HEK293T (cell line): ENCODE results near the gene SLC12A7.

Source experiments
- CTCF ChIA-PET: fragments of 350-600 bp; formaldehyde crosslinking; extraction: SDS; loops from one replicate; lab custom pipeline; 2021; ENCODE audit warnings: antibody characterized with exemption, inconsistent platforms; lab: Yijun Ruan, JAX
- POLR2A ChIA-PET: fragments of 350-600 bp; formaldehyde crosslinking; extraction: SDS; loops from one replicate; lab custom pipeline; 2020; ENCODE audit warnings: antibody characterized with exemption, inconsistent platforms; lab: Yijun Ruan, JAX
- DNase-seq: peaks from one replicate; pipeline ENCODE4 v3.0.0; 2012; ENCODE audit warnings: mixed read lengths; ENCODE audit errors: extremely low spot score
- ARNT ChIP-seq: fragments of 450-650 bp; IDR thresholded peaks from 2 replicates; pipeline ENCODE4 v1.6.1; 2017; ENCODE audit warnings: mild to moderate bottlenecking
- BHLHE40 ChIP-seq: fragments of 450-650 bp; IDR thresholded peaks from 2 replicates; pipeline ENCODE4 v1.6.1; 2016; ENCODE audit warnings: mild to moderate bottlenecking, moderate library complexity, borderline replicate concordance
- CTBP1 ChIP-seq: fragments of 450-650 bp; IDR thresholded peaks from 2 replicates; pipeline ENCODE4 v1.6.1; 2016; ENCODE audit warnings: borderline replicate concordance
- ELF4 ChIP-seq: fragments of 450-650 bp; IDR thresholded peaks from 2 replicates; pipeline ENCODE4 v1.6.1; 2017; ENCODE audit warnings: antibody characterized with exemption
- FOXA1 ChIP-seq: fragments of 450-650 bp; IDR thresholded peaks from 2 replicates; pipeline ENCODE4 v1.6.1; 2016; ENCODE audit warnings: mild to moderate bottlenecking
- FOXK2 ChIP-seq: fragments of 450-650 bp; IDR thresholded peaks from 2 replicates; pipeline ENCODE4 v1.6.1; 2016; ENCODE audit warnings: mild to moderate bottlenecking
- FOXM1 ChIP-seq: fragments of 450-650 bp; IDR thresholded peaks from 2 replicates; pipeline ENCODE4 v1.6.1; 2017; ENCODE audit warnings: mild to moderate bottlenecking, borderline replicate concordance
- HDGF ChIP-seq: fragments of 450-650 bp; IDR thresholded peaks from 2 replicates; pipeline ENCODE4 v1.6.1; 2017; ENCODE audit warnings: antibody characterized with exemption, borderline replicate concordance
- L3MBTL2 ChIP-seq: fragments of 450-650 bp; conservative IDR thresholded peaks from 2 replicates; pipeline ENCODE4 v1.6.1; 2016; ENCODE audit warnings: mild to moderate bottlenecking
- LEF1 ChIP-seq: fragments of 450-650 bp; IDR thresholded peaks from 2 replicates; pipeline ENCODE4 v1.6.1; 2017; ENCODE audit warnings: mild to moderate bottlenecking, borderline replicate concordance
- NFRKB ChIP-seq: fragments of 450-650 bp; IDR thresholded peaks from 2 replicates; pipeline ENCODE4 v1.6.1; 2016; ENCODE audit warnings: mild to moderate bottlenecking, moderate library complexity
- SP1 ChIP-seq: fragments of 450-650 bp; IDR thresholded peaks from 2 replicates; pipeline ENCODE4 v1.6.1; 2017
- SUZ12 ChIP-seq: fragments of 450-650 bp; IDR thresholded peaks from 2 replicates; pipeline ENCODE4 v1.6.1; 2016; ENCODE audit warnings: mild to moderate bottlenecking
- TARDBP ChIP-seq: fragments of 450-650 bp; IDR thresholded peaks from 2 replicates; pipeline ENCODE4 v1.6.1; 2016
- ZNF384 ChIP-seq: fragments of 450-650 bp; IDR thresholded peaks from 2 replicates; pipeline ENCODE4 v1.6.1; 2016
- TF ChIP-seq, protein P1 (sequence below): fragments of 450-650 bp; IDR thresholded peaks from 2 replicates; pipeline ENCODE4 v1.6.1; 2016

The SLC12A7 gene

DNA sequence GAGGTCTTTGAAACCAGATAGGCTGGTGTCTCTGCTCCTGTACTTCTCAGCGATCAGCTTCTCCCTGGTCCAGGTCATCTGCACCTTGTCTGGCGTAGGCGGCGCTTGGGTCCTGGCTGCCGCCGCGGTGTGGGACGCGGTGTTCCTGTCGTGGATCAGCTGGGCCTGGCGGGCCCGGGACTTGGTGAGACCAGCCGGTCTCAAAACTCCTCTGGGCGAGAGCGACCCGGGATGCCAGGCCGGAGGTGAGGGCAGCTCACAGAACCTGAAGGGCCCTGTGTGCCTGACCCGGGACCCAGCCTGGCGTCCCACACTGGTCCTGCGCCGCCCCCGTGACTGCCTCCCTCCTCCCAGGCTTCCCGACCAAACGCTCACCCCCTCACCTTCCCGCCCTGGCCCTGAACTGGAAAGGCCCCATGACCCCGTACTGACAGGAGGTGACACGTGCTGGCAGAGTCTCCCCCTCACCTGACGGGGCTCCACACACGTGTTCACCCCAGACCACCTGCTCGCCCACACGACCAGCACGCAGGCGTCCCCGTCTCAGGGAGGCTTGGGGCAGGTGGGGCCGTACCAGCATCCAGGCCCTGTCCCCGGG lies 54.3 kb downstream of the SLC12A7 start:
- ChIA-PET POLR2A (no interaction called here), CTCF (interaction anchor here (1.0 kb wide), 1 partner anchor 50 kb away, joined by 3 read pairs; no protein-coding TSS in a partner anchor)
- no peak for DNase-seq
- TF ChIP-seq BHLHE40, result no peak
- TF ChIP-seq FOXA1, result no peak
- no peak for TF ChIP-seq SP1
- no peak for TF ChIP-seq ARNT
- TF ChIP-seq ELF4, result no peak
- TF ChIP-seq L3MBTL2, result no peak
- no peak for TF ChIP-seq CTBP1
- TF ChIP-seq TARDBP, result no peak
- no peak for TF ChIP-seq FOXM1
- no peak for TF ChIP-seq NFRKB
- no peak for TF ChIP-seq FOXK2
- TF ChIP-seq LEF1, result no peak
- TF ChIP-seq, protein P1, sequence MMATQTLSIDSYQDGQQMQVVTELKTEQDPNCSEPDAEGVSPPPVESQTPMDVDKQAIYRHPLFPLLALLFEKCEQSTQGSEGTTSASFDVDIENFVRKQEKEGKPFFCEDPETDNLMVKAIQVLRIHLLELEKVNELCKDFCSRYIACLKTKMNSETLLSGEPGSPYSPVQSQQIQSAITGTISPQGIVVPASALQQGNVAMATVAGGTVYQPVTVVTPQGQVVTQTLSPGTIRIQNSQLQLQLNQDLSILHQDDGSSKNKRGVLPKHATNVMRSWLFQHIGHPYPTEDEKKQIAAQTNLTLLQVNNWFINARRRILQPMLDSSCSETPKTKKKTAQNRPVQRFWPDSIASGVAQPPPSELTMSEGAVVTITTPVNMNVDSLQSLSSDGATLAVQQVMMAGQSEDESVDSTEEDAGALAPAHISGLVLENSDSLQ, result no peak
- TF ChIP-seq HDGF, result no peak
- TF ChIP-seq ZNF384, result no peak
- no peak for TF ChIP-seq SUZ12

DNA sequence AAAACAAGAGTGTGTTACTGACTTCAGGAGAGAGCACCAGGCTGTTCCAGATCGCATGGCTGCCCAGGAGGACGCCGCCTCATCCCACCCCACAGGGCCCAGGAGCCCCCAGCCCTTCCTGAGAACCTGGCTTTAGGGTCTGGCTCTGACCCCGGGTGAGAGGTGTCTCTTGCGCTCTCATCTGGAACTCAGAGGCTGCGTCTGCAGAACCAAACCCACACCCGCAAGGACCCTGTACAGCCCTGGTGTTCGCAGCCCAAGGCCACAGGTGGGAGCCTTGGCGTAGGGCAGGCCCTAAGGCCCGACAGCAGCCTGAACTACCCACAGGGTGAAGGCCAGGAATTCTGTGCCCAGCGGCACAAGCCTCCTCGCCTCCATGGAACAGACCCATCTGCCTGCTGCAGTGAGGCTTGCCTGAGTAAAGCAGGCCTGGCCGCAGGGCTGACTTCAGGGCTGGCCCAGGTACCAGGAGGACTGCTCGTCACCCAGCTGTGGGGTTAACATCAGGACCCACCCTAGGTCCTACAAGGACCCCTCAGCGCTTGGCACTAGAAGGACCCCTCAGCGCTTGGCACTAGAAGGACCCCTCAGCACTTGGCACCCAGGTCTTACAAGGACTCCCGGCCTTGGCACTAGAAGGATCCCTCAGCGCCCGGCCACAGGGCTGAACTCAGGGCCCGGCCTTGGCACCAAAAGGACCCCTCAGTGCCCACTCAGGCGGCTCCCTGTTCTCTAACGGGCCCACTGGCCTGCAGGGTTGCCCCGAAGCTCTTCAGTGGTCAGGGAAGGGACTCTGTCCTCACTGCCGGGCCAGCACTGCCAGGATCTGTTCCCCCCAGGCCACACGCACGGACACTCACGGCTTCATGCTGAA lies 55.0 kb downstream of the SLC12A7 start:
- CTCF ChIA-PET, result no interaction called here
- no peak for TF ChIP-seq ZNF384
- no peak for TF ChIP-seq FOXM1
- TF ChIP-seq ELF4, result no peak
- no peak for TF ChIP-seq CTBP1
- TF ChIP-seq ARNT, result no peak
- TF ChIP-seq NFRKB, result no peak
- no peak for TF ChIP-seq SUZ12
- TF ChIP-seq HDGF, result no peak
- TF ChIP-seq FOXK2, result no peak
- TF ChIP-seq TARDBP, result no peak
- TF ChIP-seq LEF1, result no peak
- TF ChIP-seq FOXA1, result no peak
- no peak for TF ChIP-seq BHLHE40
- no peak for TF ChIP-seq SP1
- TF ChIP-seq, protein P1, result no peak
- TF ChIP-seq L3MBTL2, result no peak
- POLR2A ChIA-PET, result no interaction called here
- no peak for DNase-seq

DNA sequence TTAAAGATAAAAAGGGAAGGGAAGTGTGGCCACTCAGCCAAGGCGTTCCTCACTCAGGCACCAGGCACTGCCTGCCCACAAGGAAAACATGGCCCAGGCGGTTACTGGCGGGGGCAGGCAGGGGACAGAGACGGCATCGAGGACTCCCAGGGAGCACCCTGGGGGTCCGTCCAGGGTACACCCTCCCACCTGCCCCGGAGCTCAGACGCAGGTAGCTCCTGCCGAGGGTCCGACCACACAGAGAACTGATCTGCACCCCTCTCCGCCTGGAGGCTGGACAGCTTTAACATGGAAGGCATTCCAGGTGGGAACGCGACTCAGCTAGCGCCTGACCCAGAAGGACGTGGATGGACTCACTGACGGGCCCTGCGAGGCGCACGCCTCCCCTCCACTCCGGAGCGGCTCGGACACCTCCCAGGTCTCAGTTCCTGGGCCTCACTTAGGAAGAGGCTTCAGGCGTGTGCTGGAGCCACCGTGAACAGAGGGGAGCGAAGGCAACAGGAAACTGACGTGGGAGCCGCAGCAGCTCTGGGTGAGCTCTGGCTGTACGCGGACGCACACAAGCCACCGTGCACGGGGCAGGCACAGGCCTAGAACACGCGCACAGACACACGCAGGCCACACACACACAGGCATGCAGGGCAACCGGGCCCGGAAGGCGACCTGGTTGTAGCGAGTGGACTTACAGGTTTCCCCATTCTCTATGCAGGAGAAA lies 55.8 kb downstream of the SLC12A7 start:
- ChIA-PET POLR2A (no interaction called here), CTCF (interaction anchor here (0.6 kb wide), 1 partner anchor 38 kb away, joined by 4 read pairs; no protein-coding TSS in a partner anchor)
- TF ChIP-seq FOXA1 (no peak), TARDBP (no peak), SUZ12 (no peak), LEF1 (no peak), ZNF384 (no peak), FOXM1 (no peak)
- TF ChIP-seq, protein P1, result no peak
- DNase-seq, result no peak

DNA sequence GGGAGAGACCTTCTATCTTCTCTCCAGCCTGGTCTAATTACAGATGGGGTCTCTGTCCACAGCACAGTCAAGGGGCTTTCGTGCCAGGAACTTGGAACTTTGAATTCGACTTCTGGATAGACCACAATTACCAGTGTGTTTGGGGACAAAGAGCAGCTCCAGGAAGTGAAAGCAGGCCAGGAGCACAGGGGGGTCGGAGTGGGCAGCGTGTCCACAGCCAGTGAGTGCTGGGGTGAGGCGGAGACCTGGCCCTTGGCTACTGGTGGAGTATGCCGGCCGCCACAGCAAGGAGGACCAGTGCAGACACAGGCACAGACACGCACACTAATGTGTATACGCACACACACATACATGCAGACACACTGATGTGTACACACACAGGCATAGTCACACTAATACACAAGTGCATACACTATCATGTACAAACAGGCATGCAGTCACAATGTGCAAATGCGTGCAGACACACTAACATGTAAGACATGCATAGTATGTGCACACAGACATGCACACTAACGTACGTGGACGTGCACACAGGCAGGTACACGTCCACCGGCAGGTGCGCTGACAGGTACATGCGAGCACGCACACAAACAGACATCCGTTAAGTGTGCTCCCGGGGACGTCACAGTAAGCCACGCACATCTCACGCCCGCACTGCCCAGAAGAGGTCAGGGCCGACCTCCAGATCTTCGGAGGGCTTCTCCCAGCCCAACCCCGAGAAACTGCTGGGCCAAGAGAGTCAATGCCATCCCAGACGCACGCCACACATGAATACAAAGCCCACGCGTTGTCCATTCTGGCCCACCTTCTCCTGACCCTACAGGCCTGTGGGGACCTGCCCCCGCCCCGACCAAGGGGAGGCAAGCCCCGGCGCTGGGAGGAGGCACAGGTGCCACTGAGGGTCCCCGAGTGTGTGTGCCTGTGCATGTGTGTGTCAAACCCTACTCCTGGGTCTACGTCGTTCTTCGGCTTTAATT lies 56.8 kb downstream of the SLC12A7 start:
- CTCF ChIA-PET, result interaction anchor here (0.6 kb wide), 1 partner anchor 39 kb away, joined by 4 read pairs; no protein-coding TSS in a partner anchor
- POLR2A ChIA-PET, result no interaction called here
- TF ChIP-seq FOXK2, result no peak
- TF ChIP-seq, protein P1, result no peak
- no peak for TF ChIP-seq FOXM1
- no peak for TF ChIP-seq HDGF
- no peak for TF ChIP-seq BHLHE40
- TF ChIP-seq NFRKB, result no peak
- no peak for TF ChIP-seq FOXA1
- TF ChIP-seq ZNF384, result no peak
- TF ChIP-seq TARDBP, result no peak
- TF ChIP-seq SUZ12, result no peak
- no peak for TF ChIP-seq CTBP1
- TF ChIP-seq SP1, result no peak
- no peak for TF ChIP-seq LEF1
- no peak for TF ChIP-seq L3MBTL2
- DNase-seq, result no peak
